Transverse colon (tissue), 3 donors: ENCODE data around the gene ADAM23.

Source experiments
- EP300 ChIP-seq: sonication (generic); formaldehyde crosslinking; IDR thresholded peaks from one replicate; pipeline ENCODE4 v1.6.1; 2017; ENCODE audit warnings: antibody characterized with exemption, low read depth
- TF ChIP-seq, protein P1 (sequence below), 5 experiments: fragments of 200-600 bp in 3 of 5; fragments of 450-650 bp in 2 of 5; sonication (generic) in 3 of 5; IDR thresholded peaks; 1 replicate in 2 of 5; 2 replicates in 3 of 5; pipeline ENCODE4 v1.5.1; 2016 to 2017; ENCODE audit warnings: antibody characterized with exemption in 5 of 5, inconsistent platforms in 3 of 5, mild to moderate bottlenecking in 2 of 5, moderate library complexity in 1 of 5

DNA sequence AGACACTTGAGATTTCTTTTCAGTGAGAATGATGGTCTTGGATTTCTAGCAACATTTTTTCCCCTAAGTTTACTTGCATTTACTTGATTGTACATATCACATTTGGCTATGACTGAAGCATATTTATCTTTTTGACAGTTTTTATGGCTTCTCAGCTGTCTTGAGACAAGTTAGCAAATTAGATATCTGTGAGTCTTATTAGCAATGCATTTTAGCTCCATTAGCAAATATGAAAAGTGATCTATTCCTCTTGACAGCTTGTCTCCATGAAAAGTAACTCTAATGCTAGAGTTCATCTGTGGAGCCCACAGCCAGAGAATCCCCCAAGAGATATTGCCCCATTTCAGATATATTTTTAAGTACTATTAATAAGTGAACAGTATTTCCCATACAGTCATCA, 126.9 kb downstream of the ADAM23 start:
- TF ChIP-seq, protein P1, sequence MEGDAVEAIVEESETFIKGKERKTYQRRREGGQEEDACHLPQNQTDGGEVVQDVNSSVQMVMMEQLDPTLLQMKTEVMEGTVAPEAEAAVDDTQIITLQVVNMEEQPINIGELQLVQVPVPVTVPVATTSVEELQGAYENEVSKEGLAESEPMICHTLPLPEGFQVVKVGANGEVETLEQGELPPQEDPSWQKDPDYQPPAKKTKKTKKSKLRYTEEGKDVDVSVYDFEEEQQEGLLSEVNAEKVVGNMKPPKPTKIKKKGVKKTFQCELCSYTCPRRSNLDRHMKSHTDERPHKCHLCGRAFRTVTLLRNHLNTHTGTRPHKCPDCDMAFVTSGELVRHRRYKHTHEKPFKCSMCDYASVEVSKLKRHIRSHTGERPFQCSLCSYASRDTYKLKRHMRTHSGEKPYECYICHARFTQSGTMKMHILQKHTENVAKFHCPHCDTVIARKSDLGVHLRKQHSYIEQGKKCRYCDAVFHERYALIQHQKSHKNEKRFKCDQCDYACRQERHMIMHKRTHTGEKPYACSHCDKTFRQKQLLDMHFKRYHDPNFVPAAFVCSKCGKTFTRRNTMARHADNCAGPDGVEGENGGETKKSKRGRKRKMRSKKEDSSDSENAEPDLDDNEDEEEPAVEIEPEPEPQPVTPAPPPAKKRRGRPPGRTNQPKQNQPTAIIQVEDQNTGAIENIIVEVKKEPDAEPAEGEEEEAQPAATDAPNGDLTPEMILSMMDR (IDR thresholded peaks at IDR 0.05) = no peak
- no peak for TF ChIP-seq EP300
